Heart right ventricle (tissue), 16 donors: ENCODE results near the gene NEUROG3. TPM values are rescaled to one million over a fixed set of nuclear protein-coding genes. Genes with fewer than 3 reads are reported as not detected.

Experiments
- ATAC-seq, 8 donors: fragments of 200-7000 bp; cut with Tn5 transposase; one replicate each; pipeline ENCODE4 v1.9.1; 2020; ENCODE audit warnings: mild to moderate bottlenecking in 8 of 8, moderate library complexity in 8 of 8, moderate number of reproducible peaks in 1 of 8
- DNase-seq, 2 donors: peaks; one replicate each; pipeline ENCODE4 v3.0.0-alpha.2; 2020
- H3K27ac ChIP-seq, 10 donors: fragments of 200-600 bp; sonication (generic) in 2 of 10; one replicate each; pipeline versions ENCODE4 v1.5.0 to v1.8.0; 2020 to 2022; ENCODE audit warnings: mild to moderate bottlenecking in 3 of 10
- H3K27me3 ChIP-seq, 7 donors: fragments of 200-600 bp; one replicate each; pipeline ENCODE4 v1.8.0; 2021 to 2022; ENCODE audit warnings: mild to moderate bottlenecking in 2 of 7
- H3K36me3 ChIP-seq, 9 donors: fragments of 200-600 bp; sonication (generic) in 1 of 9; one replicate each; pipeline versions ENCODE4 v1.5.0 to v1.8.0; 2020 to 2022; ENCODE audit warnings: mild to moderate bottlenecking in 2 of 9
- H3K4me1 ChIP-seq, 9 donors: fragments of 200-600 bp; sonication (generic) in 1 of 9; one replicate each; pipeline versions ENCODE4 v1.5.0 to v1.8.0; 2020 to 2022; ENCODE audit warnings: mild to moderate bottlenecking in 4 of 9
- H3K4me3 ChIP-seq, 10 donors: fragments of 200-600 bp; sonication (generic) in 2 of 10; one replicate each; pipeline versions ENCODE4 v1.5.0 to v1.8.0; 2020 to 2022; ENCODE audit warnings: mild to moderate bottlenecking in 7 of 10, moderate library complexity in 2 of 10
- H3K9me3 ChIP-seq, 11 donors: fragments of 200-600 bp in 10 of 11; sonication (generic) in 2 of 11; one replicate each; pipeline versions ENCODE4 v1.5.0 to v1.8.0; 2013 to 2022; ENCODE audit warnings: mild to moderate bottlenecking in 2 of 11, control low read depth in 1 of 11, moderate library complexity in 1 of 11
- CTCF ChIP-seq, 9 donors: fragments of 200-600 bp; sonication (generic) in 2 of 9; IDR thresholded peaks; one replicate each; pipeline versions ENCODE4 v1.5.0 to v1.8.0; 2021 to 2022; ENCODE audit warnings: antibody characterized with exemption in 9 of 9, mild to moderate bottlenecking in 5 of 9, moderate library complexity in 1 of 9
- WGBS, 2 donors: extraction: QIAGEN DNeasy Blood & Tissue Kit; methylation state at CpG; one replicate each; pipeline ENCODE4 v1.1.7; 2013; ENCODE audit warnings: inconsistent platforms in 1 of 2; 5-methylcytosine and 5-hydroxymethylcytosine counted together
- intact Hi-C, 10 donors: fragments of 100-400 bp; cut with DNase I; formaldehyde crosslinking; loops; one replicate each; pipeline versions ENCODE4 v1.11.1 to v1.14.2; 2022
- polyA plus RNA-seq, 2 donors: library from polyadenylated mRNA; stranded (reverse); fragments of 200-250 nt; gene quantifications; one replicate each; pipeline ENCODE4 v1.2.3, GENCODE V29; 2013
- total RNA-seq, 10 donors: library from RNA; stranded (reverse); fragmentation: NEBNext Ultra II Directional in 3 of 10; extraction: Animal tissue kit (Norgen Biotek cat#: 25700) in 3 of 10; gene quantifications; one replicate each; pipeline versions ENCODE4 v1.2.1 to v1.2.4, GENCODE V29; 2021 to 2023
- donor health status: Arrhythmogenic right ventricular cardiomyopathy.
- donor health status: ischemic (EF 13 %, LVEDD 7.1; RV severe dilation, severe dysfunction).
- donor health status: healthy with polysubstance abuse.
- donor health status: DM: no; HTN: yes; CAD: no.
- donor health status: DM: no; HTN: no; CAD: no.
- donor health status: ischemic (EF 25% LVEDD 6.9; RV normal size, moderate dysfunction).
- donor health status: ischemic (EF 25% LVEDD 5.7; RV mildly dilated, moderate dysfunction).
- donor health status: healthy.
- donor health status: DM: yes; HTN: yes; CAD: no.
- donor health status: Ischemic cardiomyopathy.
- donor health status: ischemic (EF 35%, LVEDD 5.7; RV mildly dilated, moderate dysfunction).
- donor health status: nonischemic (EF 11% LVEDD 7.7; RV severe dilation, severe dysfunction).
- donor health status: DM: yes; HTN: yes; CAD: no.
- donor health status: PGD.
- donor health status: ischemic (EF 29% LVEDD 5.4; RV normal size, mild dysfunction).
- donor health status: nonischemic (EF 23%, LVEDD 6.1; RV moderate dilation, normal function).

The NEUROG3 gene
- total and polyA plus RNA-seq, 12 donors = 0.19 TPM; not detected in 11

- no peak for TF ChIP-seq CTCF (IDR thresholded peaks at IDR 0.05)
- peaks cover 0 to 5% (median 0%) of the 10 kb centered on the region in 7 donors for H3K27me3 ChIP-seq
- H3K4me3 ChIP-seq = no peak overlapping the region
- no peak overlapping the region for H3K27ac ChIP-seq
- intact Hi-C loops = no loop called here
- WGBS, 2 donors = 60 to 64% methylated on average over 4 of the region's 4 CpGs
- DNase-seq (no peak), ATAC-seq (no peak)
- H3K9me3 ChIP-seq = peaks cover 0 to 2% (median 0%) of the 10 kb centered on the region in 11 donors
- no peaks in the 10 kb centered on the region for H3K4me1 ChIP-seq
- no peaks in the 10 kb centered on the region for H3K36me3 ChIP-seq
These were observed 43.1 kb upstream of the NEUROG3 start for GRCh38 chr10:69616358-69616757.

- Histone ChIP-seq H3K4me1 (no peaks in the 10 kb centered on the region), H3K27ac (no peak overlapping the region), H3K36me3 (no peaks in the 10 kb centered on the region), H3K4me3 (no peak overlapping the region), H3K9me3 (peaks cover 0 to 24% (median 17%) of the 10 kb centered on the region in 11 donors), H3K27me3 (peaks cover 0 to 4% (median 0%) of the 10 kb centered on the region in 7 donors)
- DNase-seq (no peak), ATAC-seq (no peak)
- 88 to 97% methylated on average over 1 of the region's 1 CpG for WGBS, 2 donors
- TF ChIP-seq CTCF (IDR thresholded peaks at IDR 0.05) = no peak
- intact Hi-C loops = no loop called here
These were observed 40.9 kb upstream of the NEUROG3 start for GRCh38 chr10:69614130-69614529.

- H3K36me3 ChIP-seq = no peaks in the 10 kb centered on the region
- ATAC-seq (no peak), DNase-seq (no peak)
- H3K4me3 ChIP-seq = no peak overlapping the region
- intact Hi-C loops = no loop called here
- H3K27ac ChIP-seq = no peak overlapping the region
- peaks cover 0 to 4% (median 0%) of the 10 kb centered on the region in 7 donors for H3K27me3 ChIP-seq
- peaks cover 0 to 38% (median 20%) of the 10 kb centered on the region in 11 donors for H3K9me3 ChIP-seq
- TF ChIP-seq CTCF (IDR thresholded peaks at IDR 0.05) = no peak
- H3K4me1 ChIP-seq = no peaks in the 10 kb centered on the region
These were observed 39.5 kb upstream of the NEUROG3 start for GRCh38 chr10:69612760-69613159.

GRCh38 chr10:69609077-69609476 lies 35.9 kb upstream of the NEUROG3 start:
- H3K4me3 ChIP-seq = no peak overlapping the region
- no peaks in the 10 kb centered on the region for H3K36me3 ChIP-seq
- intact Hi-C loops = no loop called here
- DNase-seq (no peak), ATAC-seq (no peak)
- H3K27me3 ChIP-seq = peaks cover 0 to 21% (median 6%) of the 10 kb centered on the region in 7 donors
- TF ChIP-seq CTCF (IDR thresholded peaks at IDR 0.05) = no peak
- WGBS, 2 donors = 44 to 97% methylated on average over 1 of the region's 1 CpG
- peaks cover 0 to 38% (median 20%) of the 10 kb centered on the region in 11 donors for H3K9me3 ChIP-seq
- no peaks in the 10 kb centered on the region for H3K4me1 ChIP-seq
- no peak overlapping the region for H3K27ac ChIP-seq
